SJCRH30 (cell line): ENCODE measurements around the gene SSTR1. TPM values are rescaled to one million over a fixed set of nuclear protein-coding genes. Genes with fewer than 3 reads are reported as not detected.

Experiments used
- DNase-seq, 2 experiments: peaks; one replicate each; pipeline ENCODE4 v3.0.0-alpha.2; 2015 to 2020
- H3K27ac ChIP-seq: fragments of 250-450 bp; sonication (Bioruptor Pico); 2 replicates; pipeline ENCODE4 v1.5.1; 2020; ENCODE audit warnings: mild to moderate bottlenecking, moderate library complexity
- H3K27me3 ChIP-seq: fragments of 250-450 bp; sonication (Bioruptor Pico); 2 replicates; pipeline ENCODE4 v1.5.1; 2020; ENCODE audit warnings: mild to moderate bottlenecking, moderate library complexity
- H3K36me3 ChIP-seq: fragments of 250-450 bp; sonication (Bioruptor Pico); 2 replicates; pipeline ENCODE4 v1.5.1; 2020; ENCODE audit warnings: mild to moderate bottlenecking, moderate library complexity
- H3K4me1 ChIP-seq: fragments of 250-450 bp; sonication (Bioruptor Pico); 2 replicates; pipeline ENCODE4 v1.5.1; 2020; ENCODE audit warnings: mild to moderate bottlenecking, moderate library complexity
- H3K4me3 ChIP-seq: fragments of 250-450 bp; sonication (Bioruptor Pico); 2 replicates; pipeline ENCODE4 v1.5.1; 2020; ENCODE audit warnings: mild to moderate bottlenecking, moderate library complexity
- H3K9me3 ChIP-seq: fragments of 250-450 bp; sonication (Bioruptor Pico); replicated peaks from 2 replicates; pipeline ENCODE4 v1.5.1; 2020; ENCODE audit warnings: mild to moderate bottlenecking, moderate library complexity
- total RNA-seq: library from RNA; depleted of rRNA; stranded (reverse); fragments of >200 nt; shearing (Covaris generic); gene quantifications from 2 replicates; pipeline ENCODE4 v1.2.3, GENCODE V29; 2014

Gene SSTR1
- total RNA-seq, 1 experiment from 2014 or later: not detected

DNA sequence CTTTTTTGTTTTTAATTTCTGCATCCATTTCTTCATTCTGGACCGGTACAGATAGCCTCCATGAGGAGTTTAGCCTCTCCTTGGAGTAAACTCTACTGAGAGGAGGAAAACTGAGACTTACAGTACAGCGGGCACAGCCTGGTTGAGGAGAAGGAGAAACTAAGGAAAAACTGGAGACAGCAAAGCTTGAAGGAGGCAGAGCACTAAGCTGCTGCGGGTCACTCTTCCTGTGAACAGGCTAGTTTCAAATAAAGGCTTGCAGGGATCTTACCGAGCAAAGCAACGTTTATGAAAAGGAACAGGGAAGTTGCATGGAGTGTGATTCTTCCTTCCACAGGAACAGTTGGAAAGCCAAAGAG lies 348 bp upstream of the SSTR1 start:
- peaks cover 20% of the 10 kb centered on the region for H3K4me1 ChIP-seq
- no peak overlapping the region for H3K4me3 ChIP-seq
- no peaks in the 10 kb centered on the region for H3K27me3 ChIP-seq

DNA sequence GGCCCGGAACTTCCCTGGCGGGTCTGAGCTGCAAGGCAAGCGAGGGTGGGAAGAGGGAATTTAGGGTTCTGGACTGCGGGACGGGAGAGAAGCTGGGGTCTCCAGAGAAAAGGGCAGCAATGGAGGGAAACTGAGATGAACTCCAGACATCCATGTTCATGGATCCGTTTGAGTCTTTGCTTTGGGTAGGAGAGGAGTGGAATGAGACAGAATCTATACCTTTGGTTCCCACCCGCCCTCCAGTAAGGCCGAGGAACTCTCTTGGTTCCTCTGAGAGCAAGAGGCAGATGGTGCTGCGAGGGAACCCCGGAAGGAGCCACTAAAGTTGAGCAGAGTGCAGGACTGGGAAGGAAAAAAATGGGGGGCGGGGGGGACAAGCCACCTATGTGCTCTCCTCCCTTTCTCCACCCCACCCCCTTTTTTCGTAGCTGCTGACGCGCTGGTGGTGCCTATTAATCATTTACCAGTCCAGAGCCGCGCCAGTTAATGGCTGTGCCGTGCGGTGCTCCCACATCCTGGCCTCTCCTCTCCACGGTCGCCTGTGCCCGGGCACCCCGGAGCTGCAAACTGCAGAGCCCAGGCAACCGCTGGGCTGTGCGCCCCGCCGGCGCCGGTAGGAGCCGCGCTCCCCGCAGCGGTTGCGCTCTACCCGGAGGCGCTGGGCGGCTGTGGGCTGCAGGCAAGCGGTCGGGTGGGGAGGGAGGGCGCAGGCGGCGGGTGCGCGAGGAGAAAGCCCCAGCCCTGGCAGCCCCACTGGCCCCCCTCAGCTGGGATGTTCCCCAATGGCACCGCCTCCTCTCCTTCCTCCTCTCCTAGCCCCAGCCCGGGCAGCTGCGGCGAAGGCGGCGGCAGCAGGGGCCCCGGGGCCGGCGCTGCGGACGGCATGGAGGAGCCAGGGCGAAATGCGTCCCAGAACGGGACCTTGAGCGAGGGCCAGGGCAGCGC lies 1.2 kb downstream of the SSTR1 start:
- H3K27ac ChIP-seq: no peak overlapping the region
- no peaks in the 10 kb centered on the region for H3K36me3 ChIP-seq
- H3K9me3 ChIP-seq: peaks cover 3% of the 10 kb centered on the region; the same call in 1 of the 2 replicates
- peaks cover 25% of the 10 kb centered on the region for H3K4me1 ChIP-seq
- H3K27me3 ChIP-seq: no peaks in the 10 kb centered on the region
- DNase-seq: no peak
- no peak overlapping the region for H3K4me3 ChIP-seq

More for the DNA sequence above, 348 bp upstream of the SSTR1 start:
- H3K36me3 ChIP-seq: no peaks in the 10 kb centered on the region
- no peak overlapping the region for H3K27ac ChIP-seq
- no peak for DNase-seq
- peaks cover 3% of the 10 kb centered on the region; the same call in 1 of the 2 replicates for H3K9me3 ChIP-seq

DNA sequence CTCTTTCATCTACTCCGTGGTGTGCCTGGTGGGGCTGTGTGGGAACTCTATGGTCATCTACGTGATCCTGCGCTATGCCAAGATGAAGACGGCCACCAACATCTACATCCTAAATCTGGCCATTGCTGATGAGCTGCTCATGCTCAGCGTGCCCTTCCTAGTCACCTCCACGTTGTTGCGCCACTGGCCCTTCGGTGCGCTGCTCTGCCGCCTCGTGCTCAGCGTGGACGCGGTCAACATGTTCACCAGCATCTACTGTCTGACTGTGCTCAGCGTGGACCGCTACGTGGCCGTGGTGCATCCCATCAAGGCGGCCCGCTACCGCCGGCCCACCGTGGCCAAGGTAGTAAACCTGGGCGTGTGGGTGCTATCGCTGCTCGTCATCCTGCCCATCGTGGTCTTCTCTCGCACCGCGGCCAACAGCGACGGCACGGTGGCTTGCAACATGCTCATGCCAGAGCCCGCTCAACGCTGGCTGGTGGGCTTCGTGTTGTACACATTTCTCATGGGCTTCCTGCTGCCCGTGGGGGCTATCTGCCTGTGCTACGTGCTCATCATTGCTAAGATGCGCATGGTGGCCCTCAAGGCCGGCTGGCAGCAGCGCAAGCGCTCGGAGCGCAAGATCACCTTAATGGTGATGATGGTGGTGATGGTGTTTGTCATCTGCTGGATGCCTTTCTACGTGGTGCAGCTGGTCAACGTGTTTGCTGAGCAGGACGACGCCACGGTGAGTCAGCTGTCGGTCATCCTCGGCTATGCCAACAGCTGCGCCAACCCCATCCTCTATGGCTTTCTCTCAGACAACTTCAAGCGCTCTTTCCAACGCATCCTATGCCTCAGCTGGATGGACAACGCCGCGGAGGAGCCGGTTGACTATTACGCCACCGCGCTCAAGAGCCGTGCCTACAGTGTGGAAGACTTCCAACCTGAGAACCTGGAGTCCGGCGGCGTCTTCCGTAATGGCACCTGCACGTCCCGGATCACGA lies 2.2 kb downstream of the SSTR1 start:
- no peaks in the 10 kb centered on the region for H3K36me3 ChIP-seq
- H3K4me3 ChIP-seq: no peak overlapping the region
- H3K4me1 ChIP-seq: peaks cover 22% of the 10 kb centered on the region
- H3K27ac ChIP-seq: no peak overlapping the region
- no peaks in the 10 kb centered on the region for H3K27me3 ChIP-seq
- H3K9me3 ChIP-seq: peaks cover 3% of the 10 kb centered on the region; the same call in 1 of the 2 replicates
- no peak for DNase-seq

DNA sequence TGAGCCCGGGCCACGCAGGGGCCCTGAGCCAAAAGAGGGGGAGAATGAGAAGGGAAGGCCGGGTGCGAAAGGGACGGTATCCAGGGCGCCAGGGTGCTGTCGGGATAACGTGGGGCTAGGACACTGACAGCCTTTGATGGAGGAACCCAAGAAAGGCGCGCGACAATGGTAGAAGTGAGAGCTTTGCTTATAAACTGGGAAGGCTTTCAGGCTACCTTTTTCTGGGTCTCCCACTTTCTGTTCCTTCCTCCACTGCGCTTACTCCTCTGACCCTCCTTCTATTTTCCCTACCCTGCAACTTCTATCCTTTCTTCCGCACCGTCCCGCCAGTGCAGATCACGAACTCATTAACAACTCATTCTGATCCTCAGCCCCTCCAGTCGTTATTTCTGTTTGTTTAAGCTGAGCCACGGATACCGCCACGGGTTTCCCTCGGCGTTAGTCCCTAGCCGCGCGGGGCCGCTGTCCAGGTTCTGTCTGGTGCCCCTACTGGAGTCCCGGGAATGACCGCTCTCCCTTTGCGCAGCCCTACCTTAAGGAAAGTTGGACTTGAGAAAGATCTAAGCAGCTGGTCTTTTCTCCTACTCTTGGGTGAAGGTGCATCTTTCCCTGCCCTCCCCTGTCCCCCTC lies 3.0 kb downstream of the SSTR1 start:
- Histone ChIP-seq H3K4me3 (no peak overlapping the region), H3K9me3 (peaks cover 3% of the 10 kb centered on the region; the same call in 1 of the 2 replicates), H3K27ac (no peak overlapping the region), H3K4me1 (peaks cover 16% of the 10 kb centered on the region), H3K36me3 (no peaks in the 10 kb centered on the region), H3K27me3 (no peaks in the 10 kb centered on the region)
- DNase-seq: no peak

DNA sequence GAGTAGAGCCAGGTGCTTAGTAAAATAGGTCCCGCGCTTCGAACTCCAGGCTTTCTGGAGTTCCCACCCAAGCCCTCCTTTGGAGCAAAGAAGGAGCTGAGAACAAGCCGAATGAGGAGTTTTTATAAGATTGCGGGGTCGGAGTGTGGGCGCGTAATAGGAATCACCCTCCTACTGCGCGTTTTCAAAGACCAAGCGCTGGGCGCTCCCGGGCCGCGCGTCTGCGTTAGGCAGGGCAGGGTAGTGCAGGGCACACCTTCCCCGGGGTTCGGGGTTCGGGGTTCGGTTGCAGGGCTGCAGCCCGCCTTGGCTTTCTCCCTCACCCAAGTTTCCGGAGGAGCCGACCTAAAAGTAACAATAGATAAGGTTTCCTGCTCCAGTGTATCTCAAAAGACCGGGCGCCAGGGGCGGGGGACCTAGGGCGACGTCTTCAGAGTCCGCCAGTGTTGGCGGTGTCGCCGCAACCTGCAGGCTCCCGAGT lies 3.6 kb downstream of the SSTR1 start:
- no peak overlapping the region for H3K4me3 ChIP-seq
- no peak overlapping the region for H3K27ac ChIP-seq

DNA sequence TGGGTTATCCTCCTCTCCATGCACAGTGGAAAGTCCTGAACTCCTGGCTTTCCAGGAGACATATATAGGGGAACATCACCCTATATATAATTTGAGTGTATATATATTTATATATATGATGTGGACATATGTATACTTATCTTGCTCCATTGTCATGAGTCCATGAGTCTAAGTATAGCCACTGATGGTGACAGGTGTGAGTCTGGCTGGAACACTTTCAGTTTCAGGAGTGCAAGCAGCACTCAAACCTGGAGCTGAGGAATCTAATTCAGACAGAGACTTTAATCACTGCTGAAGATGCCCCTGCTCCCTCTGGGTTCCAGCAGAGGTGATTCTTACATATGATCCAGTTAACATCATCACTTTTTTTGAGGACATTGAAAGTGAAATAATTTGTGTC lies 4.4 kb downstream of the SSTR1 start:
- H3K27ac ChIP-seq: no peak overlapping the region
- DNase-seq: no peak
- no peaks in the 10 kb centered on the region for H3K27me3 ChIP-seq
- no peak overlapping the region for H3K4me3 ChIP-seq
- peaks cover 16% of the 10 kb centered on the region for H3K4me1 ChIP-seq
- H3K9me3 ChIP-seq: no peaks in the 10 kb centered on the region; the same call in 1 of the 2 replicates
- H3K36me3 ChIP-seq: no peaks in the 10 kb centered on the region

More for the DNA sequence above, 3.6 kb downstream of the SSTR1 start:
- no peak for DNase-seq
- Histone ChIP-seq H3K9me3 (peaks cover 3% of the 10 kb centered on the region; the same call in 1 of the 2 replicates), H3K27me3 (no peaks in the 10 kb centered on the region), H3K36me3 (no peaks in the 10 kb centered on the region), H3K4me1 (peaks cover 16% of the 10 kb centered on the region)

DNA sequence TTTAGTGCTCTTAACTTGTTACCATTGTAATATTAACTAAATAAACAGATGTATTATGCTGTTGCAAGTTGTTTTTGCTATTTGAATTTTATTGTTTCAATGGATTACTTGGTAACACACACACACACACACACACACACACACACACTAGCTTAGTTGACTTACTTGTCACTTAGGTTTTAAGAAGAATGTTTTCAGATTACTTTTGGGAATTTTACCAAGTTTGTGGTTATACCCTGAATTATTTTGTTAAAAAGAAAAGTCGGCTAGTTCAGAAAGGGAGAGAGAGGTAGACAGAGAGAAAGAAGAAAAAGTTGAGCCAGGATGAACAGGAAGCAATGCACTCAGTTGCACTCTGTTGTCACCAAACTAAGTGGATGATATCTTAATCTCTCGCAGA lies 5.3 kb downstream of the SSTR1 start:
- Histone ChIP-seq H3K4me3 (no peak overlapping the region), H3K4me1 (peaks cover 16% of the 10 kb centered on the region), H3K27me3 (no peaks in the 10 kb centered on the region), H3K27ac (no peak overlapping the region), H3K36me3 (no peaks in the 10 kb centered on the region), H3K9me3 (no peaks in the 10 kb centered on the region; the same call in 1 of the 2 replicates)
- no peak for DNase-seq

DNA sequence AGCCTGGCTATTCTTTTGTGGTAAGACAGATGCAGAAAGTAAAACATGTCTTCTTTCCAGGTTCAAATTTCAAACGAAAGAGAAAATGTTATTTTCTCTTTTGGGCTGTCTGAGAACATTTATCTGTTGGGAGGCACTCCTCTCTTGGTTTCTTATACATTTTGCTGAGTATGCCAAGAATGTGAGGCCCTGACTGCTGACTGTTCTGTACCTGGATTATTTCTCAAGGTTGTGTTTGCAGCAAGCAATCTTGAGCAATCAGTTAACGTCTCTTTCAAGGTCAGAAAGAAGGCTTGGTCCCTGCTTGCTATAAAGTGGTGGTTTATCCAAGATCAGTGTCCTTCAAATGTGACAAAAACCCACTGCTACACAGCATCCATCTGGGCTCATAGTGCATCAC lies 9.8 kb downstream of the SSTR1 start:
- no peak for DNase-seq
- Histone ChIP-seq H3K36me3 (no peaks in the 10 kb centered on the region), H3K4me1 (peaks cover 16% of the 10 kb centered on the region), H3K27me3 (no peaks in the 10 kb centered on the region), H3K9me3 (no peaks in the 10 kb centered on the region), H3K4me3 (no peak overlapping the region), H3K27ac (no peak overlapping the region)

DNA sequence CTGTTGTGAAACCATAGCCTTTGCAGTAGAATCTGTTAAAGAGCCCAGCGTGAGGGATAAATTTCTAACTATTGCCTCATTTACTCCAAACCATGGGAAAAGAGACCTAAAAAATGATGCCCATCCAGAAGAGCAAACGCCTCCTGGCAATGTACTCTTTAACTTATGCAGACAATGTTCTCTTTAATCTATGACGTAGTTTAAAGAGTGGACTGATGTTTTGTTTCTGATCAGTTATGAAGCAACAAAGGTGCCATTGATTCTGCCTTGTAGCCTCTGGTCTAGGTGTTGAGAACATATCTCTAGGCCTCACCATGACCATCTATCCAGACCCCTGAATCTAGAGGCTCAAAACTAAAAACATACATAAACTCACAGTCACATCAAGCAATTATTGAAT lies 13.4 kb downstream of the SSTR1 start:
- Histone ChIP-seq H3K9me3 (no peaks in the 10 kb centered on the region), H3K36me3 (no peaks in the 10 kb centered on the region), H3K4me3 (no peak overlapping the region), H3K27ac (no peak overlapping the region), H3K27me3 (no peaks in the 10 kb centered on the region), H3K4me1 (peaks cover under 1% of the 10 kb centered on the region)
- DNase-seq: no peak

DNA sequence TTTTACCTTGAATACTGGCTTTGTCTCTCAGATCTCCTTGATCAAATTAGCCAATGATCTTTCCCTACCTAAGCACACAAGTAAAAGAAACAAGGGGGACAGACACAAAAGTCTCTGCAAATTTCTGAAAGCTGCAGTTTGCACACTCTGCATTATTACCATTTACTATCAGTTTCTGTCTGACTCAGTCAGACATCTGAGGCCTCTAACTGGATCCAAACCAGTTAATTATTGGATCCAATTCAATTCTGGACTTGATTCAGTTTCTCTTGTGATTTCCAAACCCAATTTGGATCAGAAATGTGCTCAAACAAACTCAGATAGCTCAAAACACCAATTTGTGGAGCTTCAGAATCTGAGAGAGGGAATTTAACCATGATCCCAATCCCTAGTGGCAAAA lies 16.6 kb downstream of the SSTR1 start:
- no peaks in the 10 kb centered on the region for H3K27me3 ChIP-seq
- peaks cover 8% of the 10 kb centered on the region for H3K4me1 ChIP-seq
- no peak overlapping the region for H3K27ac ChIP-seq
- H3K4me3 ChIP-seq: no peak overlapping the region
- no peaks in the 10 kb centered on the region for H3K36me3 ChIP-seq
- DNase-seq: no peak
- H3K9me3 ChIP-seq: no peaks in the 10 kb centered on the region

DNA sequence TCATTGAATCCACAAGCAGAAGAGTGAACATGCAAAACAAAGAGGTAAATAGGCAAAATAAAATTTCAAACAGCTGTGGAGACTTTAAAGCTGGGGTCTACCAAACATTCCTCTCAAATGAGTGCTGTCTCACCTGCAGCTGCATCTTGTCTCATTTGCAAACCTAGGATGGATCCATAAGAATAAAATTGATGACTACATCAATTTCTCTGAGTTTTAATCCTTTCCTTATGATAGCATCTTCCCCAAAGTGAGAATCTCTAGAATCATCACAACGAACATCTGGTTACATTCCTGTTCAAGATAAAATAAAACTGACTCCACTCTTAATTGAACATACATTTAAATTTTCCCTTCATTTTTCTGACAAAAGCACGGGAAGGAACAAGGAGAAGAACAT lies 18.2 kb downstream of the SSTR1 start:
- Histone ChIP-seq H3K27ac (no peak overlapping the region), H3K9me3 (no peaks in the 10 kb centered on the region), H3K4me1 (peaks cover 8% of the 10 kb centered on the region), H3K4me3 (no peak overlapping the region), H3K27me3 (no peaks in the 10 kb centered on the region), H3K36me3 (no peaks in the 10 kb centered on the region)
- no peak for DNase-seq

DNA sequence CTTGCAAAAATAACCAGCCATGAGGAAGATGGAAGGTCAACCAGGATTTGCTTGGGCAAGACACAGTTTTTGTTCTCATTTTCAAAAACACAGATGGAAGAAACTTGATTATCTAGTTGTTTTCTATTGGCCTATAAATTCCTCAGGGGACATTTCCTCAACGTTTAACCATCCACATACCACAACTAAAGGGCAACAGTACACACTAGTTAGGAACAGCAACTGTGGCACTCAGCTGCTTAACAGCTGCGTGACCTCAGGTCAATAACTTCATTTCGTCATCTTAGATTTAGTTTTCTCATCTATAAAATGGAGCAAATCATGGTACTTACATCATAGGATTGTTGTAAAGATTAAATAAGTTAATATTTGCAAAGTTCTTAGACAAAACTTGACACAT lies 18.7 kb downstream of the SSTR1 start:
- peak; percentile 27 to 43 for DNase-seq
- Histone ChIP-seq H3K36me3 (no peaks in the 10 kb centered on the region), H3K9me3 (no peaks in the 10 kb centered on the region)

DNA sequence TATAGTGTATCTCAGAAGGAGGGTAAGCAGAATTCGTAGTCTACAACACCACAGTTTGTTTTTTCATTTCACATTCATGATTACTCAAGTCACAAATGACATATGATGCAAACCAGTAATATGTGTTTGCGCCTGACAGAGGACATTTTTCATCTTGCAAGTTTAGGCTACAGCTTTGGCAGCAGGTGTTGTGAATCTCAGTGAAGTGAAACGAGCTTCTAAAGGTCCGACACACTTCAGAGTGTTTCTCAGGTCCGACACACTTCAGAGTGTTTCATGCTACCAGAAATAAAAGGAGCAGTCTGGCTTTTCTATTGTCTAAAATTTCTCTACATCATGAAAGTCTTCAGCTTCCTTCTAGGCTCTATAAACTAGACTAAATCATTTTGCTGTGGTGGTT lies 25.5 kb downstream of the SSTR1 start:
- Histone ChIP-seq H3K4me3 (no peak overlapping the region), H3K27me3 (no peaks in the 10 kb centered on the region), H3K36me3 (no peaks in the 10 kb centered on the region), H3K27ac (no peak overlapping the region), H3K9me3 (no peaks in the 10 kb centered on the region), H3K4me1 (peaks cover 6% of the 10 kb centered on the region)
- no peak for DNase-seq

More for the DNA sequence above, 18.7 kb downstream of the SSTR1 start:
- H3K27me3 ChIP-seq: no peaks in the 10 kb centered on the region
- H3K4me1 ChIP-seq: peaks cover 8% of the 10 kb centered on the region
- H3K27ac ChIP-seq: no peak overlapping the region
- H3K4me3 ChIP-seq: no peak overlapping the region

DNA sequence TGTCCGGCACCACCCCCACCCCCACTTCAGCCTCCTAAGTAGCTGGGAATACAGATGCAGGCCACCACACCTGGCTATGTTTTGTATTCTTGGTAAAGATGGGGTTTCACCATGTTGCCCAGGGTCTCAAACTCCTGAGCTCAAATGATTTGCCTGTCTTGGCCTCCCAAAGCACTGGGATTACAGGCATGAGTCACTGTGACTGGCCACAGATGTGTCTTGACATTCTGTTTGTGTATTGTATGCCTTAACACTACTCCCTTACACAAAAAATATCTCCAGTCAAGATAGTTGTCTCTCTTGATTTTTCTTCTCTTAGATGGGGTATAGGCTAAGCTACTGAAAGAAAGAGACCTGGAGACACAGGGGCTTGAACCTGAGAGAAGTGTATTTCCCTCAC lies 30.6 kb downstream of the SSTR1 start:
- H3K36me3 ChIP-seq: no peaks in the 10 kb centered on the region
- H3K27me3 ChIP-seq: no peaks in the 10 kb centered on the region
- peaks cover 19% of the 10 kb centered on the region for H3K4me1 ChIP-seq
- DNase-seq: peak; percentile 30 to 41
- peak overlapping the region; percentile 58 for H3K27ac ChIP-seq
- no peak overlapping the region for H3K4me3 ChIP-seq
- H3K9me3 ChIP-seq: no peaks in the 10 kb centered on the region
